ENCODE results near the gene AUNIP. TPM values are rescaled to one million over a fixed set of nuclear protein-coding genes. Genes with fewer than 3 reads are reported as not detected.

AUNIP gene
- total RNA-seq, 1 donor from 2014 or later: 1.9 TPM

- H3K36me3 Mint-ChIP-seq (ENCODE audit: unreplicated experiment): peaks cover 5% of the 10 kb centered on the region
- H3K4me1 Mint-ChIP-seq (ENCODE audit: unreplicated experiment): peaks cover 34% of the 10 kb centered on the region
- no peak for TF ChIP-seq CTCF (IDR thresholded peaks at IDR 0.05)
- no peaks in the 10 kb centered on the region for H3K27me3 Mint-ChIP-seq (ENCODE audit: unreplicated experiment)
- no peaks in the 10 kb centered on the region for H3K9me3 Mint-ChIP-seq (ENCODE audit: unreplicated experiment)
- DNase-seq (ENCODE audit: extremely low spot score, unreplicated experiment): no peak
- H3K27ac Mint-ChIP-seq (ENCODE audit: unreplicated experiment): peak overlapping the region; percentile 95
- peak overlapping the region; percentile 92 for H3K4me3 Mint-ChIP-seq (ENCODE audit: unreplicated experiment)
These were observed 41.3 kb downstream of the AUNIP start for GRCh38 chr1:25817840-25818501.

GRCh38 chr1:25816112-25816718 is 43.0 kb downstream of the AUNIP start:
- Mint-ChIP-seq H3K27ac (ENCODE audit: unreplicated experiment) (no peak overlapping the region), H3K36me3 (ENCODE audit: unreplicated experiment) (peaks cover 7% of the 10 kb centered on the region), H3K4me1 (ENCODE audit: unreplicated experiment) (peaks cover 23% of the 10 kb centered on the region), H3K27me3 (ENCODE audit: unreplicated experiment) (no peaks in the 10 kb centered on the region), H3K9me3 (ENCODE audit: unreplicated experiment) (no peaks in the 10 kb centered on the region), H3K4me3 (ENCODE audit: unreplicated experiment) (no peak overlapping the region)
- DNase-seq (ENCODE audit: extremely low spot score, unreplicated experiment): no peak
- no peak for TF ChIP-seq CTCF (IDR thresholded peaks at IDR 0.05)

- Mint-ChIP-seq H3K4me1 (ENCODE audit: unreplicated experiment) (peaks cover 21% of the 10 kb centered on the region), H3K9me3 (ENCODE audit: unreplicated experiment) (no peaks in the 10 kb centered on the region), H3K27ac (ENCODE audit: unreplicated experiment) (no peak overlapping the region), H3K4me3 (ENCODE audit: unreplicated experiment) (no peak overlapping the region), H3K27me3 (ENCODE audit: unreplicated experiment) (no peaks in the 10 kb centered on the region), H3K36me3 (ENCODE audit: unreplicated experiment) (peaks cover 9% of the 10 kb centered on the region)
- TF ChIP-seq CTCF (IDR thresholded peaks at IDR 0.05): no peak
- no peak for DNase-seq (ENCODE audit: extremely low spot score, unreplicated experiment)
These were observed 43.8 kb downstream of the AUNIP start for GRCh38 chr1:25815208-25816111.

- no peak overlapping the region for H3K27ac Mint-ChIP-seq (ENCODE audit: unreplicated experiment)
- TF ChIP-seq CTCF (IDR thresholded peaks at IDR 0.05): no peak
- H3K4me1 Mint-ChIP-seq (ENCODE audit: unreplicated experiment): peaks cover 23% of the 10 kb centered on the region
- no peaks in the 10 kb centered on the region for H3K9me3 Mint-ChIP-seq (ENCODE audit: unreplicated experiment)
- no peak for DNase-seq (ENCODE audit: extremely low spot score, unreplicated experiment)
- H3K36me3 Mint-ChIP-seq (ENCODE audit: unreplicated experiment): peaks cover 12% of the 10 kb centered on the region
- H3K27me3 Mint-ChIP-seq (ENCODE audit: unreplicated experiment): no peaks in the 10 kb centered on the region
- no peak overlapping the region for H3K4me3 Mint-ChIP-seq (ENCODE audit: unreplicated experiment)
These were observed 44.6 kb downstream of the AUNIP start for GRCh38 chr1:25814549-25815087.
